ENCODE results near the gene TMEM100.

Gene TMEM100

DNA sequence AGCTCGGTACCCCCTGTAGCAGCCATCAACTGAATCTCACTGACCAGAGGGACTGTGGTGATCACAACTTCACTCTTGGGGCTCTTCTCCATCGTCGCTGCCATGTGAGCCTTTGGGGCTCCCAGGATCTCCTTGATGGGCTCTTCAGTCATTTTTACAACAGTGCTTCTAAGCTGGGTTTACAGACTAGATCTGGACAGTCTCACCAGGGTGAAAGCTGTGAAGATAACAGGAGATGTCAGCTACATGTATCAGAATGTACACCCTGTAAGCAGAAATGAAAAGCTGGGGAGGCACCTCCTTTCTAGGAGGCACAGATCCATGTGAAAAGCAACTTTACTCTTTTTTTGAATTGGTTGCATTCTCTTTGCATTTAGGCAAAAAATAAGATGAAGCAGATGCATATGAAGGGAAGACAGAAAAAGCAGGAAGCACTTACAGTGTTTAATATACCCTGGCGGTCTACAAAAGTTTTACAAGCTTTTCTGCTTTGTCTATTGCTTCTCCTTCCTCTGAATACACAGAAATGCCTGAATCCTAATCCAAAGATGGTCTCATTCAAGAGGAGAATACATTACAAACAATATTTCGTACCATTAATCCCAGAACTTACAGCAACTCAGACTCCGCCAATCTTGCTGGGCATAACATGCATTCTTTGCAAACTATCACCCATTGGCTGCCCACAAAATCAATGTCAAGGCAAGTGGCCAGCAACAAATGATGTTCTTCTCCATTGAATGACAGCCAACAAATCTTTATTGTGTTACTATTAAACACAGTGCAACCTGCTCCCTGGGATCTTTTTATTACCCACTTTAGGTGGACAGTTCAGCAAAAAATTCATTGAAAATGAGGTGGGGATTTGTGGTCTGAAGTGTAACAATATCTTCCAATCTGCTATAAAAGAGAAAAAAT is 1.5 kb downstream of the TMEM100 start:
- DNase-seq (ENCODE audit: low read depth in 1 of 2, low spot score in 1 of 2), result no peak

DNA sequence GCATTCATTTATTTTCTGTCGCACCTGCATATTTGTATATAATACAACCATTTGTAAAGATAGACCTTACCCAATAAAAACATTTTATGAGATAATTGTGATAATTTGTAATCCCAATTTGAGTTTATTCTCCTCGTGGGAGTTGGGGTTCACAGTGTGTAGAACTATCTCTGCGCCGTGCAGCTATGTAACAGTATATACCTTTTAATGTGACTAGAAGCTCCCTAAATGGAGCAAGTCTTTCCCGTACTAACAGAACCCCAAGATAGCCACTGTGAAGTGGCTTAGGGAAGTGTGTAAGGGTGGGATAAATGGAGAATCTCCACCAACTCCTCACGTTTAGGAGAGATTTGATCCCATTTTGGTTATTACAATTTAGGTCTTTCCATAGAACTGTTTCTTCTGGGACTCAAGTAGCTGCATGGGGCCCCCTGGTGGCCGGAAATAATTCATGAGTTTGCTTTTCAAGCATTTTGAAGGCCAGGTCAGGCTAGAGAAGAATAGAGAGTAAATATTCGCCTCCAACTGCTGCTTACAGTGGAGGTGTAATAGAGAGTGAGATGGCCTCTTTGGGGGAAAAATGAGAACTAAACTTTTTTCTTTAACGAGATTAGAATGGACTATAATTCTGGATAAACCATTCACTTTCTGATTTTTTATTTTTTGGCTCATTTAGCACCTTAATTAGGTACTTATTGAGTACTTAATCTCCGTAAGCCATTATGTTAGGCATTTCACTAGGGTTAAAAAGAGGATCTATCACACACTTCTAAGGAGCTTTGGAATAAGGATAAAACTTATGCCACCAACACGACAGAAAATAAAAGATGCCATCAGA is 4.5 kb downstream of the TMEM100 start:
- peak; percentile 14 to 50 for DNase-seq (ENCODE audit: low read depth in 1 of 2, low spot score in 1 of 2)

DNA sequence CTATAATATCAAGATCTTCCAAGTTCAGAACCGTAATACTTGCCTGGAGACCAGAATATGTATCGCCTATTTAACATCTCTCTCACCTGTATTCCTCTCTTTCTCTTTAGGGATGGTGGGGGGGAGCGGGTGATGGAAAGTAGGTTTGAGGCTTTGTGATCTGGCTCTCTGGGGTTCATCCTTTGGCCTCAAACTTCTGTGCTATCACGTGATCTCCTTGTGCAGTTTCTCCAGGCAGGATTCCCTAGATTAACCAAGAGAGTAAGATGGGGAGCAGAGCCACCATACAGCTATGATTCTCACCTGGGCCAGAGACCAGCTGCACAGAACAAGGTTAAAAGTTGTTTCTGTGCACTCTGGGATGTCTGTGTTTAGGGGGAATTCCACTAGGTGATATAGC is 5.2 kb downstream of the TMEM100 start:
- DNase-seq (ENCODE audit: low read depth in 1 of 2, low spot score in 1 of 2), result no peak

GRCh38 chr17:55710829-55711496 is 11.7 kb downstream of the TMEM100 start:
- DNase-seq (ENCODE audit: low read depth in 1 of 2, low spot score in 1 of 2), result no peak

GRCh38 chr17:55710410-55710809 is 12.3 kb downstream of the TMEM100 start:
- DNase-seq (ENCODE audit: low read depth in 1 of 2, low spot score in 1 of 2), result no peak

GRCh38 chr17:55709984-55710383 is 12.7 kb downstream of the TMEM100 start:
- DNase-seq (ENCODE audit: low read depth in 1 of 2, low spot score in 1 of 2), result no peak

GRCh38 chr17:55709440-55709839 is 13.2 kb downstream of the TMEM100 start:
- DNase-seq (ENCODE audit: low read depth in 1 of 2, low spot score in 1 of 2), result no peak

DNA sequence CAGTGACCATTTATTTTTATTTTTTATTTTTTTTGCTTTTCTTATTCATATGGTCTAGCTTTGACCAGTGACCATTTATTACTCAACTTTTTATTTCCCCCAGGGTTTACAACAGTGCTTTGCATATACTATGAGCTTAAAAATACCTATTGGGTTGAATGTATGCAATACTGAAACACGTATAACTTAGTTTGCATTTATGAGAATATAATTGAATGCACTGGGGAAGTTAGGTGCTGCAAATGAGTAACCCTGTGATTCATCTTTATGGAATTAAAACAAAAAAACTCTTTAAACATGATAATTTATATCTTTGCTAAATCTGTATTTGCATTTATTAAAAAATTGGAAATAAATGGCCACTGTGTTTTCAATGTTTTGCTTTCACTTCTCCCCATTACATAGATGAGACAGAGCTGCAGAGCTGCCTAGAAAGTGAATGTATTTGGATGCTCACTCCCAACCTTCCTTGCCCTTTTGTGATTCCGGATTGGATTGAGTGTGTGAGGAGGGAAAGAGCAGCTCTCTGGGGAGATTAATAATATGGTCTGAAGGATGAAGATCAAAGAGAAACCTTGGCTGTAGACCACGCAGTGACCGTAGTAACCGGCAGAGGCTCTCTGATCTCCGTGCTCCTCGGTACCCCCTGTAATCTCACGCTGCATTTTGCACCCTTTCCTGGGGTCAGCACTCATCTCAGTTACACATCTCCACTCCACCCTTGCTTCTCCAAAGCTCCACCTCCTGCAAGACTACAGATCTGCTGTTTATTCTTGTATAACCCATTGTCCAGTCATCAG is 14.3 kb downstream of the TMEM100 start:
- no peak for DNase-seq (ENCODE audit: low read depth in 1 of 2, low spot score in 1 of 2)

- no peak for DNase-seq (ENCODE audit: low read depth in 1 of 2, low spot score in 1 of 2)
These were observed 15.6 kb downstream of the TMEM100 start for GRCh38 chr17:55706808-55707773.

GRCh38 chr17:55705847-55706246 is 16.8 kb downstream of the TMEM100 start:
- DNase-seq (ENCODE audit: low read depth in 1 of 2, low spot score in 1 of 2), result no peak

DNA sequence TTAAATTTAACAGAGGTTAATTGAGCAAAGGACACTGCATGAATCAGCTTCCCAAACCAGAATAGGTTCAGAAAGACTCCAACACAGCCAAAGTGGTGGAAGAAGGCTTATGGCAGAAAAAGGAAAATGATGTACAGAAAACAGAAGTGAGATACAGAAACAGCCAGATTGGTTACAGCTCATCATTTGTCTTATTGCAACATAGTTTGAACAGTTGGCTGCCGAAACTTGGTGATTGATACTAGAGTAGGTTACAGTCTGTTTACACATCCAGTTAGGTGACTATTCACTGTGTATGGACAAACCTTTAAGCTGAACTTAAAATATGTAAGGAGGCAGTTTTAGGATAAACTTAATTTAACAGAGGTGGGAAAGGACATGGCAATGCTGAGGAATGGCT is 18.3 kb downstream of the TMEM100 start:
- no peak for DNase-seq (ENCODE audit: low read depth in 1 of 2, low spot score in 1 of 2)

- DNase-seq (ENCODE audit: low read depth in 1 of 2, low spot score in 1 of 2), result no peak
These were observed 20.5 kb downstream of the TMEM100 start for GRCh38 chr17:55702150-55702549.

DNA sequence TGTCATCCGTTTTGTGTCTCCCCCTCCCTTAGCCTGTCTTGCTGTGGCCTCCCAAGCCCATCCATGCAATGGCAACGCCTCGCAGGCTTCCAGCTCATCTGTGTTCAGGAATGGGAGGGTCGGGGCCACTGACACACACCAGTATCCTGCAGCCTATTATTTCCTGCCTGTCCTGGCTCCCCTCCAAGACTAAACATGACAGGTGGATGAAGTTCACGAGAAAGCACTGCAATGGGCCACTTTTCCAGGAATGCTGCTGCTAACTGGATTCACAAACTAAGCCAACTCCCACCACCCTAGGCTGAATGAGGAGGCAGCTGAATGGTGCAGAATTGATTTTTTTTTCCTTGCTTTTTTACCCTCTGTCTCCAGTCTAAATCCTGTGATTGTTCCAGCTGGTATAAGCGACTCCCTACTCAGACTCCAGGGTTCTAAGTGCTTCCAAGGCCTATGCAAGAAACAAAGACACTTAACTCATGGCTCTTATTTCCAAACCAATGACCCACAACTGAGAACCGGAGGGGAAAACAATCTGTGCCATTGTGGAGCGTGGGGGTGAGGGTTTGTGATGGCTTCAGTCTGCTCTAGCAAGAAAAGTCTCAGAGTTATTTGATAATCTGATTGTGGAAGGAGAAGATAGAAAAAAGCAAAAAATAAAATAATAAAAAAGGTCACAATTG is 23.3 kb downstream of the TMEM100 start:
- DNase-seq (ENCODE audit: low read depth in 1 of 2, low spot score in 1 of 2), result no peak

DNA sequence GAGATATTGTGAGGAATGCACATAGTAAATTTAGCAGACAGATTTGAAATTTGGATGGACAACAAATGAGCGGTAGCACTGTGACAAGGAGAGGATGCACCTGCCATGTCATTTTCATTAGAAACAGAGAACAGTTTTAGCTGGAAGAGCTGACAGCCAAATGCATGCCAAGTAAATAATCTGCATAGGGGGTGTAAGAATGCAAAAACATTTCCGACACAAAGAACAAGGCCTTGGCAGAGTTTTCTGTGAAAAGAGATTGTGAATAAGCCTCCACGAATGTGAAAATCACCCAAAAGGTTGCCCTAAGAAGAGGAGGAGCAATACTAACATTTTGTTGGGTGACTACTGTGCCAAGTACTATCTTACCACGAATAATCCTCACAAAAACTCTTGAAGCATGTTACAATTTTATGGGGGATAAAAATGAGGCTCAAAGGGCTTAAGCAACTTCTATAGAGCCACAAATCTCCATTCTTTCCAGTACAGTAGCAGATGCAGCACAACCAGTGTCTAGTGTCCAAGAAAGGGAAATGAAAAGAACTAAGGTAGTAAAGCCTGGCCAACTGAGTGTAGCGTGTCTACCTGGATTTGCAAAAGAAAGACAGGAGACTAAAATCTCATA is 28.3 kb downstream of the TMEM100 start:
- DNase-seq (ENCODE audit: low read depth in 1 of 2, low spot score in 1 of 2), result no peak

DNA sequence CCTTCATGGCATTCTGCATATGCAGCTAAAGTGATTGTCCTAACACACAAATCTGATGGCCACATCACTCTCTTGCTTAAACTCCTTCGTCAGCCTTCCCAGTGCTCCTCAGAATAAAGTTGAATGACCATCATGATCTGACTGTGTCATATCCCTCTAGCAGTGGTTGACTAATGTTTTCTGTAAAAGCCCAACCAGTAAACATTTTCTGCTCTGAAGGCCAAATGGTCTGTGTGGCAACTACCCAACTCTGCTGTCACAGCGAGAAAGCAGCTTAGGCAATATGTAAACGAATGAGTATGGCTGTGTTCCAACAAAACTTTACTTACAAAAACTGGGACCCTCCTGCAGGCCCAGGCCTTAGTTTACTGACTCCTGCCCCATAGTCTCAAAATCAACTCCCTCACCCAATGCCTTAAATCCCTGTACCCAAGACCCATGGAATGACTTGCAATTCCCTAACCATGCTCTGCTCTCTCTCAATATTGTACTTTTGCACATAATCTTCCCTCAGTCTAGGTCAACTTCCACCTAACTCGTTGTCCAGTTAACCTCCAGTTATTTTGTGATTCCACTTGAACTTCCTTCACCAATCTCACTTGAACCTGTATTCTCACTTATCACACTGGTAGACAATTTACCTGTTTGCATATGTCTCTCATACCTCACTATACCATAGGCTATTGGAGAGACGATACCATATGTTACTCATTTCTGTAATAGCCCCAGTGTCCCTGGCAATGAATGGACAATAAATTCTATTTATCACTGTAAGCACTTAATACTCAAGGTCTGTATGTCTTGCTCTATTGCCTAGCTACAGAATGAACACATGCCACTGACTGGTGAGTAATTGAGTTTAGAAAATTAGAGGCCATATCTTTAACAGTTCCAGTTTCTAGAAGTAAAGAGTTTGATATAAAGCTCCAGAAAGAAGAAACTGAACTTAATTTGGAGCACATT is 29.1 kb downstream of the TMEM100 start:
- DNase-seq (ENCODE audit: low read depth in 1 of 2, low spot score in 1 of 2), result no peak

DNA sequence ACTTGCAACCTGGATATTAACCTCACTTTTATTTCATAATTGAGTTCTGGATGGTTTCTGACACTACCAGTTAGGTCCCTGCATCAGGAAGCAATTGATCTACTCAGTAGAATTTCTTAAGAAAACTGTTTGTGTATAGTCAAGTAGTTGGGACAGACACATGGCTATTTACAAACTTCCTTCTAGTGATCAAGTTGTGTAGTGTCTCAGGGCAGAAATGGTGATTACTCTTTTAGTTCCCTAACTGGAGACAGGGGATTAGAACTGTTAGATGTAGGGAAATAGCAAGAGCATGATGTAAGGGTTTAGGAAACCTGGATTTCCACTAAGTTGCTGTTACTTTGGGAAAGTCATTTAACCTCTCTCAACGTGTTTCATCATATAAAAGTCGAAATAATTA is 30.4 kb downstream of the TMEM100 start:
- no peak for DNase-seq (ENCODE audit: low read depth in 1 of 2, low spot score in 1 of 2)

DNA sequence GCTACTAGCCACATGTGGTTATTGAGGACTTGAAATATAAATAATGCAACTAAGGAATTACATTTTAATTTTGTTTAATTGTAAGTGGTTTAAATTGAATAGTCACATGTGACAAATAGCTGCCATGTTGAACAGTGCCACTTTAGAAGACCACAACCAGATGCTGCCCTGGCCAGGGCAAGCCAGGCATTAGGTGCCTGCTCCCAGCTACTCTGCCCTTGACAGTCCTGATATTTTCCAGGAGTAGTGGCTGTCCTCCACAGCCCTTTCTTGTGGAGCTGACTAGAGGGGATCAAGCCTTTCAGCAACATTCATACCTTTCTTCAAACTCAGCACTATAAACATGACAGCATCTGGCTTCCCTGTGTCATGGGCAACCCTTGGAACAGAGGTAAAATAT is 31.0 kb downstream of the TMEM100 start:
- DNase-seq (ENCODE audit: low read depth in 1 of 2, low spot score in 1 of 2), result no peak
